HUES64 (cell line): Measurements from ENCODE around the gene KANSL1.
A peak's percentile ranks its signal among the peaks of the same experiment; 100 is the strongest.
"Not testable (repeated sequence)": the region's sequence is repeated elsewhere in the genome, so short reads cannot be mapped to it uniquely, and the experiment has no call there.

ENCODE experiments used
- H3K27ac ChIP-seq: 2 replicates; pipeline ENCODE4 v1.7.0; 2013; ENCODE audit warnings: low read depth, low read length, inconsistent platforms
- H3K27me3 ChIP-seq: 2 replicates; pipeline ENCODE4 v1.6.1; 2013; ENCODE audit warnings: mild to moderate bottlenecking, low read length; ENCODE audit not compliant: insufficient read depth
- H3K36me3 ChIP-seq: 2 replicates; pipeline ENCODE4 v1.6.1; 2013; ENCODE audit warnings: mild to moderate bottlenecking, low read length; ENCODE audit not compliant: insufficient read depth
- H3K4me1 ChIP-seq: 2 replicates; pipeline ENCODE4 v1.6.1; 2013; ENCODE audit warnings: mild to moderate bottlenecking, low read length, moderate library complexity; ENCODE audit not compliant: insufficient read depth
- H3K4me3 ChIP-seq: 2 replicates; pipeline ENCODE4 v1.5.1; 2013; ENCODE audit warnings: mild to moderate bottlenecking, low read length, moderate library complexity
- H3K9ac ChIP-seq: 2 replicates; pipeline ENCODE4 v1.6.1; 2013; ENCODE audit warnings: mild to moderate bottlenecking, low read depth, low read length
- H3K9me3 ChIP-seq: 2 replicates; pipeline ENCODE4 v1.6.1; 2013; ENCODE audit warnings: low read depth, low read length; ENCODE audit not compliant: insufficient read depth
- WGBS: fragments of 150-250, 120-280 bp; methylation state at CpG from one replicate; pipeline ENCODE4 v1.1.7; 2013; ENCODE audit warnings: missing lambda C conversion rate; 5-methylcytosine and 5-hydroxymethylcytosine counted together

KANSL1 gene

GRCh38 chr17:46108550-46109110, 84.6 kb downstream of the KANSL1 start:
- peaks cover 60% of the 10 kb centered on the region for H3K4me1 ChIP-seq
- H3K27ac ChIP-seq: peak overlapping the region; percentile 39; the same call in 1 of the 2 replicates
- no peaks in the 10 kb centered on the region for H3K27me3 ChIP-seq
- 91% methylated on average over 4 of the region's 4 CpGs for WGBS
- no peak overlapping the region for H3K9ac ChIP-seq
- H3K36me3 ChIP-seq: no peaks in the 10 kb centered on the region
- no peaks in the 10 kb centered on the region for H3K9me3 ChIP-seq
- H3K4me3 ChIP-seq: no peak overlapping the region

DNA sequence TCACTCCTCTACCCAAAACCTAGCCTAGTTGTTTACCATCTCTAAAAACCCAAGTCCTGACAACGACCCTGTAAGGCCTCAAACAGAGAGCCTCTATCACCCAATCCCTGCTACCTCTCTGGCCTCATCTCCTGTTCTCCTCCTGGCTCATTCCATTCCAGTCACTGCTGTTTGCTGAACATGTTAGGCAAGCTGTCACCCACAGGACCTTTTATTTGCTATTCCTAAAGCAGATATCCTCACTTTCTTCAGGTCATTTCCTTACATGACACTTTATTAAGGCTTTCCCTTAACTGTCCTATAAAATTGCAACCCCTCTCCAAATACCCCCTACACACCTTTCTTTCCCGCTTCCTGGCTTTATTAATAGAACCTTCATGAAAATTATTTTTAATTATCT, 85.1 kb downstream of the KANSL1 start:
- H3K9me3 ChIP-seq: no peaks in the 10 kb centered on the region
- no peaks in the 10 kb centered on the region for H3K27me3 ChIP-seq
- no peak overlapping the region for H3K4me3 ChIP-seq
- no peaks in the 10 kb centered on the region for H3K36me3 ChIP-seq
- WGBS: 64% methylated on average over 2 of the region's 2 CpGs
- peak overlapping the region; percentile 58; the same call in 1 of the 2 replicates for H3K27ac ChIP-seq
- no peak overlapping the region for H3K9ac ChIP-seq
- peaks cover 59% of the 10 kb centered on the region for H3K4me1 ChIP-seq

DNA sequence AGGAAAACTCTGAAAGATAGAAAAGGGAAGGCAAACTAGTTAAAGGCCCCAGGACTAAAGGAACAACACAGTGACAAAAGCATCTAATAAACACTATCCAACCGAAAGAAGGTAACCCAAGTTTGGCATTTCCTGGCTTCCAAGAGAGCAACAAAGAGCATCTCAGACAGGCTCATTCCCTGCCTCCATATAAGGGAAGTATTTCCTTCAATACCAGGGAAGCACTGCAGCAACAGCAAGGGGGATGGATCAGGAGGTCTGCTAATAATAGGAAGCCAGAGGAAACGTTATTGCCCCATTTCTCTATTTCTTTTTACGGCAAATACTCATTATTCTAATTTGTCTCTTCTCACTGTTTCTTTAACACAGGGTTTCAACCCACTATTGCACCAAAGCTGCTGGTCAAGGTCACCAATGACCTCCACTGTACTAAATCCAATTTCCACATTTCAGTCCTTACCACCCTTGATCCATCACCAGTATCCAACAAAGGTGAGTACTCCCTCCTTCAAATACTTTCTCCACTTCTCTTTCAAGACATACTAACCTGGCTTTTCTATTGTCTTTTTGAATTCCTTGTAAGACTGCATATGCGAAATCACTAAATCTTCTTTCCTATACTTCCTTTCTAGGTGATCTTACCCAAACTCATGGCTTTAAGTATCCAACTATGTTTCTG, 86.1 kb downstream of the KANSL1 start:
- H3K9ac ChIP-seq: no peak overlapping the region
- no peak overlapping the region for H3K4me3 ChIP-seq
- H3K27ac ChIP-seq: peak overlapping the region; percentile 58
- H3K4me1 ChIP-seq: peaks cover 60% of the 10 kb centered on the region
- no peaks in the 10 kb centered on the region for H3K27me3 ChIP-seq
- H3K9me3 ChIP-seq: no peaks in the 10 kb centered on the region
- 58% methylated on average over 4 of the region's 4 CpGs for WGBS
- H3K36me3 ChIP-seq: no peaks in the 10 kb centered on the region

DNA sequence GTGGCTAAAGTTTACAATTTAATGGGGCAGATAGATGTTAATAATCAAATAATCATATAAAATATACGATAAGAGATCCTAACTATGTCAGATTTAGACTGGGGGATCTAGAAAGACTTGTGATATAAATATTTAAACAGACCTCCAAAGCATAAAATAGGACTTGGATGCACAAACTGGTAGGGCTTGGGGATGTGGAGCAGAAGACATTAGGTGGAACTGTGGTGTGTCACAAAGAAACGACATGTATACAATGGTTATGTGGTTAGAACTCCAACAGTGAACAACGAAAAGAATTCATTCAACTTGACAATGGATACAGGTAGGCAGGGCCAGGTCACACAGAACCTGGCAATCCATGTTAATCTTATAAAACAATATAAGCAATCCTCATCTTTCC, 90.4 kb downstream of the KANSL1 start:
- H3K27ac ChIP-seq, H3K27me3 ChIP-seq, H3K4me3 ChIP-seq, H3K36me3 ChIP-seq, H3K9me3 ChIP-seq, H3K9ac ChIP-seq: not testable (repeated sequence)
- WGBS: 78% methylated on average over 2 of the region's 3 CpGs
- peaks cover 40% of the 10 kb centered on the region for H3K4me1 ChIP-seq

DNA sequence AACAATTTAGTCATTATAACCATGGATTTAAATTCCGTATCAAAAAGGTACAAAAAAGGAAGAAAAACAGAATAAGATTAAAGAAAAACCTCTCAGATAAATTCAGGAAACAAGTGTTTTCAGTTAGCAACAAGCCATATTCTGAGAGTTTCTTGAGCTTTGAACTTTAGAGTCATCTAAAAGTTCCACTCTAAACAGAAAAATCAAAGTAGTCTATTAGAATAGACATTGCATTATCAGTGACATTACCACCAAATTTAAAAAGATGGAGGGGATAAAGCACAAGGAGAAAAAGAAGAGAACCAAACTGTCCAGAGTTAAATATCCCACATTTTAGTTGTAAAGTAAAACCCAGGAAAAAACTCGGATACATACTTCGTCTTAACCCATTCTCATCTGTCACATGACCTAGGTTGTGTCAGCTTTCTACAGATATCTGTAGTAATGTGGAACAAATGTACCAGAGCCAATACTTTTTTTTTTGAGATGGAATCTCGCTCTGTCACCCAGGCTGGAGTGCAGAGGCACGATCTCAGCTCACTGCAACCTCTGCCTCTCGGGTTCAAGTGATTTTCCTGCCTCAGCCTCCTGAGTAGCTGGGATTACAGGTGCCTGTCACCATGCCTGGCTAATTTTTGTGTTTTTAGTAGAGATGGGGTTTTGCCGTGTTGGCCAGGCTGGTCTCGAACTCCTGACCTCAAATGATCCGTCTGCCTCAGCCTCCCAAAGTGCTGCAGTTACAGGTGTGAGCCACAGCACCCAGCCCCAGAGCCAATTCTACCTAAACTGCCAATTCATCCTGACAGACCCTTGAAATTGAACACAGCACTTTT, 91.2 kb downstream of the KANSL1 start:
- not testable (repeated sequence) for H3K9ac ChIP-seq, H3K27ac ChIP-seq, H3K36me3 ChIP-seq, H3K9me3 ChIP-seq, H3K4me3 ChIP-seq, H3K27me3 ChIP-seq
- 85% methylated on average over 6 of the region's 9 CpGs for WGBS
- H3K4me1 ChIP-seq: peaks cover 31% of the 10 kb centered on the region

- no peaks in the 10 kb centered on the region for H3K27me3 ChIP-seq
- 96% methylated on average over 2 of the region's 2 CpGs for WGBS
- H3K9me3 ChIP-seq: no peaks in the 10 kb centered on the region
- H3K36me3 ChIP-seq: no peaks in the 10 kb centered on the region
- H3K4me3 ChIP-seq: no peak overlapping the region
- peak overlapping the region; percentile 3; the same call in 1 of the 2 replicates for H3K9ac ChIP-seq
- H3K4me1 ChIP-seq: peaks cover 26% of the 10 kb centered on the region
- no peak overlapping the region for H3K27ac ChIP-seq
These were observed 92.6 kb downstream of the KANSL1 start for GRCh38 chr17:46100590-46100989.

- Histone ChIP-seq H3K9ac (no peak overlapping the region), H3K4me1 (peaks cover 26% of the 10 kb centered on the region), H3K27ac (no peak overlapping the region), H3K36me3 (no peaks in the 10 kb centered on the region), H3K9me3 (no peaks in the 10 kb centered on the region), H3K27me3 (no peaks in the 10 kb centered on the region), H3K4me3 (no peak overlapping the region)
- 100% methylated on average over 1 of the region's 1 CpG for WGBS
These were observed 93.4 kb downstream of the KANSL1 start for GRCh38 chr17:46099865-46100264.

- no CpG with 5 or more reads among the region's 1 CpG for WGBS
- Histone ChIP-seq H3K27ac (no peak overlapping the region), H3K9ac (no peak overlapping the region), H3K27me3 (no peaks in the 10 kb centered on the region), H3K4me3 (no peak overlapping the region), H3K9me3 (no peaks in the 10 kb centered on the region), H3K36me3 (peaks cover 22% of the 10 kb centered on the region), H3K4me1 (peaks cover 13% of the 10 kb centered on the region)
These were observed 95.7 kb downstream of the KANSL1 start for GRCh38 chr17:46097497-46097896.

DNA sequence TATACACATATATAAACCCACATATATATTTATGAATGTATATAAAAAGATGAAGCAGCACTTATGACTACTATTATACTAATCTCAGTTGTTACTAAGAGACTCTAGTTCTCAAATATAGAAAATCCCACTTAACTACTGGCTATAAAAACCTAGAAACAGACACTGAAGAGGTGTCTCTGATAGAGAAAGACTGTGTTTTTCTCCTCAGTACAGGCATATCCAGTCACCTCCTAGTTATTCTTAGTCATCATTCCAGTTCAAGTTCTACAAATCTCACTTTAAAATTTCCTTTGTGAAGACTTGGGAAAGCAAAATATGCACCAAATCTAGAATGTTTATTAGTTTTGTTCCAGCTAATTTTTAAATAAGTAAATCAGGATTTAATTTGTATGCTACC, 100.2 kb downstream of the KANSL1 start:
- no peaks in the 10 kb centered on the region for H3K9me3 ChIP-seq
- H3K4me1 ChIP-seq: no peaks in the 10 kb centered on the region
- peaks cover 54% of the 10 kb centered on the region for H3K36me3 ChIP-seq

GRCh38 chr17:46090871-46091270, 102.4 kb downstream of the KANSL1 start:
- Histone ChIP-seq H3K9me3 (no peaks in the 10 kb centered on the region), H3K4me1 (no peaks in the 10 kb centered on the region), H3K9ac (no peak overlapping the region), H3K36me3 (peaks cover 60% of the 10 kb centered on the region), H3K27me3 (no peaks in the 10 kb centered on the region), H3K4me3 (no peak overlapping the region), H3K27ac (no peak overlapping the region)
- 92% methylated on average over 3 of the region's 4 CpGs for WGBS

More for the DNA sequence above, 100.2 kb downstream of the KANSL1 start:
- Histone ChIP-seq H3K9ac (no peak overlapping the region), H3K4me3 (no peak overlapping the region), H3K27me3 (no peaks in the 10 kb centered on the region), H3K27ac (no peak overlapping the region)

GRCh38 chr17:46089389-46089965, 103.8 kb downstream of the KANSL1 start:
- Histone ChIP-seq H3K27ac (no peak overlapping the region), H3K9ac (no peak overlapping the region), H3K4me1 (no peaks in the 10 kb centered on the region), H3K36me3 (peaks cover 57% of the 10 kb centered on the region), H3K9me3 (no peaks in the 10 kb centered on the region), H3K4me3 (no peak overlapping the region), H3K27me3 (no peaks in the 10 kb centered on the region)
- WGBS: 79% methylated on average over 1 of the region's 3 CpGs
